Endothelial cell (in vitro differentiated cells): ENCODE results near the gene CKAP2L. TPM values are rescaled to one million over a fixed set of nuclear protein-coding genes. Genes with fewer than 3 reads are reported as not detected.

Source experiments
- DNase-seq: peaks from one replicate; pipeline ENCODE4 v3.0.0; 2021; ENCODE audit warnings: low spot score
- H3K27ac Mint-ChIP-seq: one replicate; pipeline ENCODE4 v1.8.0; 2021; ENCODE audit warnings: mixed read lengths, inconsistent platforms; ENCODE audit not compliant: unreplicated experiment
- H3K27me3 Mint-ChIP-seq: one replicate; pipeline ENCODE4 v1.8.0; 2021; ENCODE audit warnings: mild to moderate bottlenecking, moderate library complexity, mixed read lengths, inconsistent platforms; ENCODE audit not compliant: unreplicated experiment
- H3K36me3 Mint-ChIP-seq: one replicate; pipeline ENCODE4 v1.8.0; 2021; ENCODE audit warnings: mild to moderate bottlenecking, low read depth, mixed read lengths, inconsistent platforms; ENCODE audit not compliant: unreplicated experiment
- H3K4me1 Mint-ChIP-seq: one replicate; pipeline ENCODE4 v1.8.0; 2021; ENCODE audit warnings: mild to moderate bottlenecking, mixed read lengths, inconsistent platforms; ENCODE audit not compliant: unreplicated experiment
- H3K4me3 Mint-ChIP-seq: one replicate; pipeline ENCODE4 v1.8.0; 2021; ENCODE audit warnings: mild to moderate bottlenecking, mixed read lengths, inconsistent platforms; ENCODE audit not compliant: unreplicated experiment
- H3K9me3 Mint-ChIP-seq: one replicate; pipeline ENCODE4 v1.8.0; 2021; ENCODE audit warnings: mixed read lengths, inconsistent platforms; ENCODE audit not compliant: unreplicated experiment
- total RNA-seq: library from RNA; stranded (reverse); fragmentation: NEBNext Ultra II Directional; extraction: Animal tissue kit (Norgen Biotek cat#: 25700); gene quantifications from one replicate; pipeline ENCODE4 v1.2.1, GENCODE V29; 2021; ENCODE audit not compliant: unreplicated experiment
- TF ChIP-seq, protein P1 (sequence below): fragments of 200-600 bp; sonication (generic); IDR thresholded peaks from one replicate; pipeline ENCODE4 v1.5.0; 2021; ENCODE audit warnings: antibody characterized with exemption; ENCODE audit not compliant: unreplicated experiment

Gene CKAP2L
- total RNA-seq, 1 donor from 2014 or later = 5.5 TPM

DNA sequence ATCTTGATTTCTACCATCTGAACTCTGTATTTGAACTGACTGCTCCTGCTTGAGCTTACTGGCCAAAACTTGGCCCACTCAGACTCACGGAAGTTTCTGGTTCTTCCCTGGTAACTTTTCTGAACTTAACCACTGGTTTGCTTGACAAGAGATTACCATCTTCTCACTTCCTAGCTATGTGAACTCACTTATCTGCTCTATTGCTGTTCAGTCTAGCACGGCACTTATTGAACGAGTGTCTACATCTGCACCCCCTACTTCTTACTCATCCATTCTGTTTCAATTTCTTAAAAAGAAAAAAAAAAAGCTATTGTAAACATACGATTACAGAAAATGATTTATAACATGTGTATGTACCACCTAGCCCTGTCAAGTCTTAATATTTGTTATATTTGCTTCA lies 9.0 kb downstream of the CKAP2L start:
- H3K4me1 Mint-ChIP-seq = peaks cover 1% of the 10 kb centered on the region
- H3K4me3 Mint-ChIP-seq = no peak overlapping the region
- no peak overlapping the region for H3K27ac Mint-ChIP-seq
- peaks cover 5% of the 10 kb centered on the region for H3K36me3 Mint-ChIP-seq
- H3K27me3 Mint-ChIP-seq = peaks cover under 1% of the 10 kb centered on the region
- TF ChIP-seq, protein P1, sequence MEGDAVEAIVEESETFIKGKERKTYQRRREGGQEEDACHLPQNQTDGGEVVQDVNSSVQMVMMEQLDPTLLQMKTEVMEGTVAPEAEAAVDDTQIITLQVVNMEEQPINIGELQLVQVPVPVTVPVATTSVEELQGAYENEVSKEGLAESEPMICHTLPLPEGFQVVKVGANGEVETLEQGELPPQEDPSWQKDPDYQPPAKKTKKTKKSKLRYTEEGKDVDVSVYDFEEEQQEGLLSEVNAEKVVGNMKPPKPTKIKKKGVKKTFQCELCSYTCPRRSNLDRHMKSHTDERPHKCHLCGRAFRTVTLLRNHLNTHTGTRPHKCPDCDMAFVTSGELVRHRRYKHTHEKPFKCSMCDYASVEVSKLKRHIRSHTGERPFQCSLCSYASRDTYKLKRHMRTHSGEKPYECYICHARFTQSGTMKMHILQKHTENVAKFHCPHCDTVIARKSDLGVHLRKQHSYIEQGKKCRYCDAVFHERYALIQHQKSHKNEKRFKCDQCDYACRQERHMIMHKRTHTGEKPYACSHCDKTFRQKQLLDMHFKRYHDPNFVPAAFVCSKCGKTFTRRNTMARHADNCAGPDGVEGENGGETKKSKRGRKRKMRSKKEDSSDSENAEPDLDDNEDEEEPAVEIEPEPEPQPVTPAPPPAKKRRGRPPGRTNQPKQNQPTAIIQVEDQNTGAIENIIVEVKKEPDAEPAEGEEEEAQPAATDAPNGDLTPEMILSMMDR = no peak
- H3K9me3 Mint-ChIP-seq = no peaks in the 10 kb centered on the region
- no peak for DNase-seq

DNA sequence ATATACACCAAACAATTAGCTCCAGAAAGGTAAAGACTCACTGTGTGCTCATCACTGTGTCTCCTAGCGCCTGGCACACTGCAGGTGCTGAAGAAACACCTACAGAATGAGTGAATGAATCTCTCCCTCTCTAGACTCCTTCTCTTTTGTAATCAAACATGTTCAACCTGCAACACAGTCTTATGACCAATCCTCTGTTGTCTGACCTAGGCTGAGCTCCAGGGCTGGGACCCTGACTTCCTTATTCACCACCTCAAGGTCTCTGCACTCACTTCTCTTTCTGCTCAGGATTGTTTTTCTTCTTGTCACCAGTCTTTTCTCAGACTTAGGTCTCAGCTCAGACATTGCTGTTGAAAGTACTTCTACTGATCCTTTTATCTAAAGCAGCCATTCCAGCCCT lies 9.8 kb downstream of the CKAP2L start:
- Mint-ChIP-seq H3K4me3 (no peak overlapping the region), H3K27me3 (peaks cover 4% of the 10 kb centered on the region), H3K4me1 (peaks cover 4% of the 10 kb centered on the region), H3K36me3 (peaks cover 5% of the 10 kb centered on the region), H3K27ac (no peak overlapping the region), H3K9me3 (no peaks in the 10 kb centered on the region)
- TF ChIP-seq, protein P1 = no peak
- no peak for DNase-seq

GRCh38 chr2:112752667-112753066 lies 11.7 kb downstream of the CKAP2L start:
- TF ChIP-seq, protein P1 = no peak
- Mint-ChIP-seq H3K4me1 (peaks cover 4% of the 10 kb centered on the region), H3K36me3 (peaks cover 5% of the 10 kb centered on the region), H3K4me3 (no peak overlapping the region), H3K27ac (no peak overlapping the region), H3K27me3 (peaks cover 4% of the 10 kb centered on the region), H3K9me3 (no peaks in the 10 kb centered on the region)
- no peak for DNase-seq

DNA sequence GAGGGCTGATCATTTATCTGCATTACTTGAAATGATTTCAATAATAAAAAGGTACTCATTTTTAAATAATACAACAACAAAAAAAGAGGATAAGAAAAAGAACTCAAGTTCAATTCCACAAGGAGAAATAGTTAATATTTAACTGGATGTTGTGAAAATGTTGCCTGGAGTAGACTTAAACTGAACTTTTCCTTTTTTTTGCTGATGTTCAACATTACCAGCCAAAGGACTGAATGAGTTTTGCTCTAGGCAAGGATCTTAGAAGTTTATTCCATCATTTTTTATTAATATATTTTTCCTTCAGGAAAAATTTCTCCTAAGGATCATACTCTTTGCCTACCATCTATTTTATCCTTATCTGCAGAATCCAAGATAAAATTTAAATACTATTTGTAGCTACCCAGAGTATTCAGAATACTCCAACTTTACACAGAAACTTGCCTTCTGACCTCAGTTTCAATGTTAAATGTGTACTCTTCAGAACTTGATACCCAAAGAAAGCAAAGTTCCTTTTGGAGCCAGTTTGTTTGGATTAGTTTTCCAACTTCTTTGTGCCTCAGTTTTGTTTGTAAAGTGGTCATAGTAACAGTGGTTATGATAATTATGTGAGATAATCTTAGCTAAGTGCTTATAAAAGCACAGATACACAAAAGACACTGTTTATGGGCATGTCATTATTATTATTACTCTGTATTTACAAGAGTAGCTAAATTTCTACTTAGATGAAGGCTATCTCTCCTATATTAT lies 12.8 kb downstream of the CKAP2L start:
- peaks cover 5% of the 10 kb centered on the region for H3K36me3 Mint-ChIP-seq
- DNase-seq = no peak
- no peaks in the 10 kb centered on the region for H3K9me3 Mint-ChIP-seq
- no peak overlapping the region for H3K27ac Mint-ChIP-seq
- H3K4me3 Mint-ChIP-seq = no peak overlapping the region
- TF ChIP-seq, protein P1 = no peak
- peaks cover 4% of the 10 kb centered on the region for H3K27me3 Mint-ChIP-seq
- H3K4me1 Mint-ChIP-seq = peaks cover 4% of the 10 kb centered on the region

- no peaks in the 10 kb centered on the region for H3K9me3 Mint-ChIP-seq
- no peak for DNase-seq
- peaks cover 5% of the 10 kb centered on the region for H3K36me3 Mint-ChIP-seq
- H3K27me3 Mint-ChIP-seq = peaks cover 4% of the 10 kb centered on the region
- H3K27ac Mint-ChIP-seq = peak overlapping the region; percentile 81
- no peak overlapping the region for H3K4me3 Mint-ChIP-seq
- TF ChIP-seq, protein P1 = no peak
- H3K4me1 Mint-ChIP-seq = peaks cover 4% of the 10 kb centered on the region
Measured at GRCh38 chr2:112750560-112750843, 13.9 kb downstream of the CKAP2L start.
